TTC549 (cell line): Measurements from ENCODE around the gene ASS1.

Experiments used
- FAIRE-seq: peaks from 2 replicates; lab custom pipeline; 2012; peaks lifted over from hg19 to GRCh38; lab: Jason Lieb, UNC

ASS1 gene

DNA sequence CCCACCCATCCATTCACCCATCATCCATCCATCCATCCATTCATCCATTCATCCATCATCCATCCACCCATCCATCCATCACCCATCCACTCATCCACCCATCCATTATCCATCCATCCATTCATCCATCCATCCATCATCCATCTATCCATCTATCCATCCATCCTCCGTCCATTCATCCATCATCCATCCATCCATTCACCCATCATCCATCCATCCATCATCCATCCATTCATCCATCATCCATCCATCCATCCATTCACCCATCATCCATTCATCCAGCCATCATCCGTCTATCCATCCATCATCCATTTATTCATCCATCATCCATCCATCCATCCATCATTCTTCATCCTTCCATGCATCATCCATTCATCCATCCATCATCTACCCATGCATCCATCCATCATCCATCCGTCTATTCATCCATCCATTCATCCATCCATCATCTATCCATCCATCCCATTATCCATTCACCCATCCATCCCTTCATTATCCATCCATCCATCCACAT, 10.1 kb downstream of the ASS1 start:
- no peak for FAIRE-seq

GRCh38 chr9:130458027-130458803, 13.5 kb downstream of the ASS1 start:
- FAIRE-seq: no peak

- FAIRE-seq: no peak
These were observed 14.0 kb downstream of the ASS1 start for GRCh38 chr9:130458804-130459067.

DNA sequence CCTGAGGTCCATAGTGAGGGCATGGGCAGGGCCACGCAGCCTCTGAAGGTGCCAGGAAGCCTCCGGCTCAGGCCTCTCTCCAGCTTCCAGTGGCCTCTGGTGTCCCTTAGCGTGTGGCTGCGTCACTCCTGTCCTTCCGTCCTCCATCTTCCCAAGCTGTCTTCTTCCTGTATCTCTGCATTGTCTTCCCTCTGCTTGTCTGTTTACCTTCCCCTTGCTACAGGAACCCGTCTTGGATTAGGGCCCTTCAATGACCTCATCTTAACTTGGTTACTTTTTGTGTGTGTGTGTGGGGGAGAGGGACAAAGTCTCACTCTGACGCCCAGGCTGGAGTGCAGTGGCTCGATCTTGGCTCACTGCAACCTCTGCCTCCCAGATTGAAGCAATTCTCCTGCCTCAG, 14.4 kb downstream of the ASS1 start:
- FAIRE-seq: no peak

GRCh38 chr9:130459941-130460669, 15.3 kb downstream of the ASS1 start:
- FAIRE-seq: no peak

GRCh38 chr9:130461218-130461630, 16.5 kb downstream of the ASS1 start:
- FAIRE-seq: no peak

DNA sequence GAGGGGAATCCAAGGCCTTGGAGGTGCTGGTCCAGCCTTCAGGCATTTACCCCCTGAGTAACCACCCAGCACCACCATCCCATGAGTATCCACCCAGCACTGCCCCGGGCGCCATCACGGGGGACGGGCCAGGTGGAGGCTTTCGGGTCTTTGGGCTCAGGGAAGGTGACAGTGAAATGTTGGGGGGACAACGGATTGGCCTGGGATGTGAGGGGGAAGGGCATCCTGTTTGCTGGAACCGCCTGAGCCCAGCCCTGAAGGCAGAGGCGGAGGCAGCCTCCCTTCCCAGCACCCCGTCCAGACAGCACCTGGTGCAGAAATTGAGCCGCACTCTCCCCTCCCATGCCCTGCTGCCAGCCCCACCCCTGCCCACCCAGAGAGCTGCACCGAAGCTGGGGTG, 17.0 kb downstream of the ASS1 start:
- no peak for FAIRE-seq

GRCh38 chr9:130462685-130463540, 18.2 kb downstream of the ASS1 start:
- FAIRE-seq: no peak

DNA sequence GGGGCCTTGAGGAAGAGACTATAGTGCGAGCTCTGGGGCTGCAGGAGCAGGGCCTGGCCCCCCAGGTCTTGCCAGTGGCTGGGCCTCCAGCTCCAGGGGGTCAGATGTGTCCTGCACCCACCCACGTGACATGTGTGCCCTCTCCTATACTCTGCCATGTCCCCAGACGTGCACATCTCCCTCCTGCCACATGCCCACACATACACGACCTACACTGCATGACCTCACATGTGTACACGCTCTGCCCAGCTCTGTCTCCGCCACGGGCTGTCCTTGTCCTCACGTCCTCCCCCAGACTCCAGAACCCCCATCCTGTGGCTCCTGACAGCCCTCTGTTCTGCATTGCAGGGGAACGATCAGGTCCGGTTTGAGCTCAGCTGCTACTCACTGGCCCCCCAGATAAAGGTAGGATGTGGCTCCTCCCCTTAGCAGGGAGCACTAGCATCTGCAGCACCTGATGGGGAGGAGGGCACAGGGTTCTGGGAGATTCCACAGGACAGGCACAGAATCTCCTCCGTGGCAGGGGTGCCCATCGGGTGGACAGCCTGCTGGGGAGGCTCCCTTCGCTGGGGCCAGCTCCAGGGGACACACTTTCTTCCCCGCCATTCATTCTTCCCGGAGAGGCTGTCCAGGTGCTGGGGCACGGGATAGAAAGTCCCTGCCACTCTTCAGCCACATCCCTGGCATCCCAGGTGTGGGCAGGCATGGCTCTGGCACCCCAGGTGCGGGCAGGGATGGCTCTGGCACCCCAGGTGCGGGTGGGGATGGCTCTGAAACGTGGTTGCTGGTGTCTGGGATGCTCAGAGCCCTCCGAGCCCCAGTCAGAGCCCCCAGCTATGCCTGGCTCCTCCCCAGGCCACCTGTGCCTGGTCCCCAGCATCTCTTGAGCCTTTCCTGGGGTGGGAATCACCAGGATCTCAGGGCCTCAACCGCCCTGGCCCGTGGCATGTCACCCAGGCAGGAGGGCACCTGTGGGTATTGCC, 19.3 kb downstream of the ASS1 start:
- FAIRE-seq: no peak

GRCh38 chr9:130465383-130466096, 20.8 kb downstream of the ASS1 start:
- FAIRE-seq: no peak

DNA sequence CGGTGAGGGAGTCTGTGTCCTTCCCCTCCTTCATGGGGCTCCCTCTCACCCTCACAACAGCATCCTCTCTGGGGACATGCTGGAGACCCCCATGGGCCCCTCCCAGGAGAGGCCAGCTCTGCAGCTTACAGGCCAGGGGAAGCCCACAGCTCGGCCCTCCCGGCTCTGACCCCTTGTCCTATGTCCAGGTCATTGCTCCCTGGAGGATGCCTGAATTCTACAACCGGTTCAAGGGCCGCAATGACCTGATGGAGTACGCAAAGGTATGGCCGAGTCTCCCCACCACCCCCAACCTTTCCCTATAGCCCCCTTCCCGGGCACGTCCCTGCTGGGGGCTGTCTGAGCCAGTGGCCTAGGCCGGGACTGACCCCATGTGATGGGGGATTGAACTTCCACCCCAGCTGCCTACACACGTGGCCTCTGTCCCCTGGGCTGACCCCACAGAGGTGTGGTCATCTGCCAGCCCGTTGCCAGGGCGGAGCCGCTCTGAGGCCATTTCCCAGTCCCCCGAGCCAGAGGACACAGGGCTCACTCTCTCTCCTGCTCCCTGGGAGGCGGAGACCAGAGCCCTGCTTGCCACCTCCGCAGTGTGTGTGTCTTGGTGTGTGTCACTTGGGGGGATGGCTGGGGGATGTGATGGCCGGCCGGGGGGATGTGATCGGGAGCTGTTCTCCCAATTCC, 21.9 kb downstream of the ASS1 start:
- no peak for FAIRE-seq

GRCh38 chr9:130467316-130467715, 22.6 kb downstream of the ASS1 start:
- FAIRE-seq: no peak

DNA sequence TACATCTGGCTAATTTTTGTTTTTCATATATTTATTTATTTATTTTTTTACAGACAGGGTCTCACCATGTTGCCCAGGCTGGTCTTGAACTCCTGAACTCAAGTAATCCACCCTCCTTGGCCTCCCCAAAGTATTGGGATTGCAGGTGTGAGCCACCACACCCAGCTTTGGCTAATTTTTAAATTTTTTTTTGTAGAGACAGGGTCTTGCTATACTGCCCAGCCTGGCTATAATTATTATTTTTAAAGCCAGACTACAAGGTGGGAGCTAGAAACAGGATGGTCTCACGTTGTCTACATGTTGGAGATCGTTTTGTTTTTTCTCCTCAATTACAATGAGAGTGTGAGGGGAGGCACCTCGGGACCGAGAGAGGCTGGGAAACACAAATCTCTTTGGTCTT, 23.8 kb downstream of the ASS1 start:
- no peak for FAIRE-seq

DNA sequence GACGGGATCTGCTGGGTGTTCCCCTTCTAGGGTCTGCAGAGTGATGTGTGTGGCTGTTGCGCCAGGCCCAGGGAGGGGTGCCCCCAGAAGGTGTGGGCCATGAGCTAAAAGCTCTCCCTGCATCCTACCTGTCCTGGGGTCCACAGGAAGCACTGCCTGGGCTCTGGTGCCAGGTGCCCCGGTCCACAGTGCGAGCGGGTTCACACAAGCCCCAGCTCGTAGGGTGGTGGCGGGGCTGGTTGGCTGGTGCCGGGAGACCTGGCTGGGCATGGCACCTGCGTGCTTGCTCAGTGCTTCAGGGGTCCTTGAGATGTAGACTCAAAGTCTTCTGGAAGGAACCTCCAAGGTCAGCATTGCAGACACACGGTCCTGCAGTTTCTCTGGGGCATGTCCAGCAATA, 25.5 kb downstream of the ASS1 start:
- FAIRE-seq: no peak

GRCh38 chr9:130470950-130471349, 26.2 kb downstream of the ASS1 start:
- no peak for FAIRE-seq

- FAIRE-seq: no peak
These were observed 26.8 kb downstream of the ASS1 start for GRCh38 chr9:130471411-130472183.

DNA sequence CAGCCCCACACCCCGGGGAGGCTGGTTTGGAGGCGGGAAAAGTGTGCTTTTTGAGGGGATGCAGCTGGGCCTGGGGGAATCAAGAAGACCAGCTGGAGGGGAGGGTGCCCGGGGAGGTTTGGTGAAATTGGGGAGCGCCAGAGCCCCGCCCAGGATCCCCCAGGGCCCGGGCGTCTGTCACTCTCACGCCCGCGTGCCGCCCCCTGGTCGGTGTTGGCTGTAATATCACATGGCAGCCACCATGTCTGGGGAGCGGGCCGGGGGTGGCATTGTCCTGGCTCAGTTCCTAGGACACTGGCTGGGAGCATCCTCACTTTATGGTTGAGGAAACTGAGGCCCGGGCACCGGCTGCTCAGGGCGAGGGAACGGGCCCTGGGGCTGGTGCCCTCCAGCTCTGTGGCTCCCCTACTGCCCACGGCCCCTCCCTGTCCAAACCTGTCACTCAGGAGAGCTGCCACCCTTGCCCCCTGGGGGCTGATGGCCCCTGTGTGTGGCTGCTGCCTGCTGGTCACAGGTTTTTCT, 27.5 kb downstream of the ASS1 start:
- no peak for FAIRE-seq

GRCh38 chr9:130473009-130473408, 28.2 kb downstream of the ASS1 start:
- FAIRE-seq: no peak

DNA sequence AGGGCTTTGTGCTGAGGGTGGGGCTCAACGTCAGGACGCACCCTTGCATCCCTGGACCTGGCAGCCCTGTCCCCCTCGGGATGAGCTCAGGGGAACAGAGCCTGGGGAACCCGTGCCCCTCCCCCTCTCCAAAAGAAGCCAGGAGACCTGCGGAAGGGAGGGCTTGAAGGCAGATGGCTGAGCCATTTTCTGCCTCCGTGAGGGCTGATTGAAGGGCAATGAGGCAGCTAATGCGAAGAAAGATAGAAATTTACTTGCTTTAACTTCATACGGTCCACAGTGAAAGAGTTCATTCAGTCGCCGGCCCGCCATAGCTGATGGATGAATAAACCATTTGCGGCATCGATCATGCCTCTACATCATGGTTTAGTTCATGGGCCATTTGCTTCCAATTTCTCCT, 28.8 kb downstream of the ASS1 start:
- FAIRE-seq: no peak
